HEK293 (cell line): ENCODE results near the gene ARHGEF28.

Experiments used
- ZNF174 ChIP-seq: fragments of 450-650 bp; formaldehyde crosslinking; IDR thresholded peaks from 2 replicates; pipeline ENCODE4 v1.5.0; 2017; ENCODE audit warnings: missing biosample characterization, mild to moderate bottlenecking, missing genetic modification characterization
- ZNF416 ChIP-seq: fragments of 450-650 bp; formaldehyde crosslinking; IDR thresholded peaks from 2 replicates; pipeline ENCODE4 v1.5.1; 2016; ENCODE audit warnings: missing biosample characterization, missing genetic modification characterization
- ZNF423 ChIP-seq: fragments of 450-650 bp; formaldehyde crosslinking; IDR thresholded peaks from 2 replicates; pipeline ENCODE4 v1.5.1; 2016; ENCODE audit warnings: missing biosample characterization, missing genetic modification characterization
- ZNF510 ChIP-seq: fragments of 450-650 bp; formaldehyde crosslinking; IDR thresholded peaks from 2 replicates; pipeline ENCODE4 v1.5.1; 2018; ENCODE audit warnings: mild to moderate bottlenecking, missing genetic modification characterization, missing biosample characterization; ENCODE audit not compliant: insufficient replicate concordance
- TF ChIP-seq, protein P1 (sequence below): fragments of 450-650 bp; formaldehyde crosslinking; IDR thresholded peaks from 2 replicates; pipeline ENCODE4 v1.5.1; 2016; ENCODE audit warnings: missing biosample characterization, missing genetic modification characterization
- TF ChIP-seq, protein P2 (sequence below): fragments of 450-650 bp; formaldehyde crosslinking; IDR thresholded peaks from 2 replicates; pipeline ENCODE4 v1.5.1; 2017; ENCODE audit warnings: missing biosample characterization, missing genetic modification characterization
- TF ChIP-seq, protein P3 (sequence below): fragments of 450-650 bp; formaldehyde crosslinking; IDR thresholded peaks from 2 replicates; pipeline ENCODE4 v1.5.1; 2016; ENCODE audit warnings: missing biosample characterization, missing genetic modification characterization, borderline replicate concordance
- TF ChIP-seq, protein P4 (sequence below): fragments of 450-650 bp; formaldehyde crosslinking; IDR thresholded peaks from 2 replicates; pipeline ENCODE4 v1.5.1; 2016; ENCODE audit warnings: missing biosample characterization, missing genetic modification characterization
- TF ChIP-seq, protein P5 (sequence below): IDR thresholded peaks from 2 replicates; pipeline ENCODE4 v1.6.1; 2011; ENCODE audit warnings: mild to moderate bottlenecking, low read depth, low read length, borderline replicate concordance

DNA sequence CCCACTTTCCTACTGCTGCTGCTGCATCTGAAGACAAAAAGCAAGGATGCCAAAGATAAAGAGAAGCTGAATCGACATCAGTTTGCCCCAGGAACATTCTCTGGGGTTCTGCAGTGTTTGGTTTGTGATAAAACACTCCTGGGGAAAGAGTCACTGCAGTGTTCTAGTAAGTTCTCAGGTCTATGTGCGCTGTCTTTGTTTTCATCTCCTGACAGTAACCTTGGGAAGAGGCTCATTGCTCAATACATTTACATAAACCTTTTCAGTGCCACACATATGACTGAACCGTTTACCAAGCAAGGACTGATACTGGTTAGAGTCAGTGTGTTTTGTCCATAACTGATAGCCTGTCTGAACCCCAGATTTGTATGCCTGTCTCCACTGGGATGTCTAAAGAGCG, 232.1 kb downstream of the ARHGEF28 start:
- TF ChIP-seq ZNF510 (no peak), ZNF174 (tag by site-specific recombination) (no peak), ZNF416 (tag by site-specific recombination) (no peak), ZNF423 (tag by site-specific recombination) (no peak)
- TF ChIP-seq, protein P1, sequence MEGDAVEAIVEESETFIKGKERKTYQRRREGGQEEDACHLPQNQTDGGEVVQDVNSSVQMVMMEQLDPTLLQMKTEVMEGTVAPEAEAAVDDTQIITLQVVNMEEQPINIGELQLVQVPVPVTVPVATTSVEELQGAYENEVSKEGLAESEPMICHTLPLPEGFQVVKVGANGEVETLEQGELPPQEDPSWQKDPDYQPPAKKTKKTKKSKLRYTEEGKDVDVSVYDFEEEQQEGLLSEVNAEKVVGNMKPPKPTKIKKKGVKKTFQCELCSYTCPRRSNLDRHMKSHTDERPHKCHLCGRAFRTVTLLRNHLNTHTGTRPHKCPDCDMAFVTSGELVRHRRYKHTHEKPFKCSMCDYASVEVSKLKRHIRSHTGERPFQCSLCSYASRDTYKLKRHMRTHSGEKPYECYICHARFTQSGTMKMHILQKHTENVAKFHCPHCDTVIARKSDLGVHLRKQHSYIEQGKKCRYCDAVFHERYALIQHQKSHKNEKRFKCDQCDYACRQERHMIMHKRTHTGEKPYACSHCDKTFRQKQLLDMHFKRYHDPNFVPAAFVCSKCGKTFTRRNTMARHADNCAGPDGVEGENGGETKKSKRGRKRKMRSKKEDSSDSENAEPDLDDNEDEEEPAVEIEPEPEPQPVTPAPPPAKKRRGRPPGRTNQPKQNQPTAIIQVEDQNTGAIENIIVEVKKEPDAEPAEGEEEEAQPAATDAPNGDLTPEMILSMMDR (tag by site-specific recombination), result no peak
- TF ChIP-seq, protein P2, sequence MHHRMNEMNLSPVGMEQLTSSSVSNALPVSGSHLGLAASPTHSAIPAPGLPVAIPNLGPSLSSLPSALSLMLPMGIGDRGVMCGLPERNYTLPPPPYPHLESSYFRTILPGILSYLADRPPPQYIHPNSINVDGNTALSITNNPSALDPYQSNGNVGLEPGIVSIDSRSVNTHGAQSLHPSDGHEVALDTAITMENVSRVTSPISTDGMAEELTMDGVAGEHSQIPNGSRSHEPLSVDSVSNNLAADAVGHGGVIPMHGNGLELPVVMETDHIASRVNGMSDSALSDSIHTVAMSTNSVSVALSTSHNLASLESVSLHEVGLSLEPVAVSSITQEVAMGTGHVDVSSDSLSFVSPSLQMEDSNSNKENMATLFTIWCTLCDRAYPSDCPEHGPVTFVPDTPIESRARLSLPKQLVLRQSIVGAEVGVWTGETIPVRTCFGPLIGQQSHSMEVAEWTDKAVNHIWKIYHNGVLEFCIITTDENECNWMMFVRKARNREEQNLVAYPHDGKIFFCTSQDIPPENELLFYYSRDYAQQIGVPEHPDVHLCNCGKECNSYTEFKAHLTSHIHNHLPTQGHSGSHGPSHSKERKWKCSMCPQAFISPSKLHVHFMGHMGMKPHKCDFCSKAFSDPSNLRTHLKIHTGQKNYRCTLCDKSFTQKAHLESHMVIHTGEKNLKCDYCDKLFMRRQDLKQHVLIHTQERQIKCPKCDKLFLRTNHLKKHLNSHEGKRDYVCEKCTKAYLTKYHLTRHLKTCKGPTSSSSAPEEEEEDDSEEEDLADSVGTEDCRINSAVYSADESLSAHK (tag by site-specific recombination), result no peak
- TF ChIP-seq, protein P3, sequence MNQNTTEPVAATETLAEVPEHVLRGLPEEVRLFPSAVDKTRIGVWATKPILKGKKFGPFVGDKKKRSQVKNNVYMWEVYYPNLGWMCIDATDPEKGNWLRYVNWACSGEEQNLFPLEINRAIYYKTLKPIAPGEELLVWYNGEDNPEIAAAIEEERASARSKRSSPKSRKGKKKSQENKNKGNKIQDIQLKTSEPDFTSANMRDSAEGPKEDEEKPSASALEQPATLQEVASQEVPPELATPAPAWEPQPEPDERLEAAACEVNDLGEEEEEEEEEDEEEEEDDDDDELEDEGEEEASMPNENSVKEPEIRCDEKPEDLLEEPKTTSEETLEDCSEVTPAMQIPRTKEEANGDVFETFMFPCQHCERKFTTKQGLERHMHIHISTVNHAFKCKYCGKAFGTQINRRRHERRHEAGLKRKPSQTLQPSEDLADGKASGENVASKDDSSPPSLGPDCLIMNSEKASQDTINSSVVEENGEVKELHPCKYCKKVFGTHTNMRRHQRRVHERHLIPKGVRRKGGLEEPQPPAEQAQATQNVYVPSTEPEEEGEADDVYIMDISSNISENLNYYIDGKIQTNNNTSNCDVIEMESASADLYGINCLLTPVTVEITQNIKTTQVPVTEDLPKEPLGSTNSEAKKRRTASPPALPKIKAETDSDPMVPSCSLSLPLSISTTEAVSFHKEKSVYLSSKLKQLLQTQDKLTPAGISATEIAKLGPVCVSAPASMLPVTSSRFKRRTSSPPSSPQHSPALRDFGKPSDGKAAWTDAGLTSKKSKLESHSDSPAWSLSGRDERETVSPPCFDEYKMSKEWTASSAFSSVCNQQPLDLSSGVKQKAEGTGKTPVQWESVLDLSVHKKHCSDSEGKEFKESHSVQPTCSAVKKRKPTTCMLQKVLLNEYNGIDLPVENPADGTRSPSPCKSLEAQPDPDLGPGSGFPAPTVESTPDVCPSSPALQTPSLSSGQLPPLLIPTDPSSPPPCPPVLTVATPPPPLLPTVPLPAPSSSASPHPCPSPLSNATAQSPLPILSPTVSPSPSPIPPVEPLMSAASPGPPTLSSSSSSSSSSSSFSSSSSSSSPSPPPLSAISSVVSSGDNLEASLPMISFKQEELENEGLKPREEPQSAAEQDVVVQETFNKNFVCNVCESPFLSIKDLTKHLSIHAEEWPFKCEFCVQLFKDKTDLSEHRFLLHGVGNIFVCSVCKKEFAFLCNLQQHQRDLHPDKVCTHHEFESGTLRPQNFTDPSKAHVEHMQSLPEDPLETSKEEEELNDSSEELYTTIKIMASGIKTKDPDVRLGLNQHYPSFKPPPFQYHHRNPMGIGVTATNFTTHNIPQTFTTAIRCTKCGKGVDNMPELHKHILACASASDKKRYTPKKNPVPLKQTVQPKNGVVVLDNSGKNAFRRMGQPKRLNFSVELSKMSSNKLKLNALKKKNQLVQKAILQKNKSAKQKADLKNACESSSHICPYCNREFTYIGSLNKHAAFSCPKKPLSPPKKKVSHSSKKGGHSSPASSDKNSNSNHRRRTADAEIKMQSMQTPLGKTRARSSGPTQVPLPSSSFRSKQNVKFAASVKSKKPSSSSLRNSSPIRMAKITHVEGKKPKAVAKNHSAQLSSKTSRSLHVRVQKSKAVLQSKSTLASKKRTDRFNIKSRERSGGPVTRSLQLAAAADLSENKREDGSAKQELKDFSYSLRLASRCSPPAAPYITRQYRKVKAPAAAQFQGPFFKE, result no peak
- TF ChIP-seq, protein P4, sequence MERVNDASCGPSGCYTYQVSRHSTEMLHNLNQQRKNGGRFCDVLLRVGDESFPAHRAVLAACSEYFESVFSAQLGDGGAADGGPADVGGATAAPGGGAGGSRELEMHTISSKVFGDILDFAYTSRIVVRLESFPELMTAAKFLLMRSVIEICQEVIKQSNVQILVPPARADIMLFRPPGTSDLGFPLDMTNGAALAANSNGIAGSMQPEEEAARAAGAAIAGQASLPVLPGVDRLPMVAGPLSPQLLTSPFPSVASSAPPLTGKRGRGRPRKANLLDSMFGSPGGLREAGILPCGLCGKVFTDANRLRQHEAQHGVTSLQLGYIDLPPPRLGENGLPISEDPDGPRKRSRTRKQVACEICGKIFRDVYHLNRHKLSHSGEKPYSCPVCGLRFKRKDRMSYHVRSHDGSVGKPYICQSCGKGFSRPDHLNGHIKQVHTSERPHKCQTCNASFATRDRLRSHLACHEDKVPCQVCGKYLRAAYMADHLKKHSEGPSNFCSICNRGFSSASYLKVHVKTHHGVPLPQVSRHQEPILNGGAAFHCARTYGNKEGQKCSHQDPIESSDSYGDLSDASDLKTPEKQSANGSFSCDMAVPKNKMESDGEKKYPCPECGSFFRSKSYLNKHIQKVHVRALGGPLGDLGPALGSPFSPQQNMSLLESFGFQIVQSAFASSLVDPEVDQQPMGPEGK (tag by site-specific recombination), result no peak
- TF ChIP-seq, protein P5, sequence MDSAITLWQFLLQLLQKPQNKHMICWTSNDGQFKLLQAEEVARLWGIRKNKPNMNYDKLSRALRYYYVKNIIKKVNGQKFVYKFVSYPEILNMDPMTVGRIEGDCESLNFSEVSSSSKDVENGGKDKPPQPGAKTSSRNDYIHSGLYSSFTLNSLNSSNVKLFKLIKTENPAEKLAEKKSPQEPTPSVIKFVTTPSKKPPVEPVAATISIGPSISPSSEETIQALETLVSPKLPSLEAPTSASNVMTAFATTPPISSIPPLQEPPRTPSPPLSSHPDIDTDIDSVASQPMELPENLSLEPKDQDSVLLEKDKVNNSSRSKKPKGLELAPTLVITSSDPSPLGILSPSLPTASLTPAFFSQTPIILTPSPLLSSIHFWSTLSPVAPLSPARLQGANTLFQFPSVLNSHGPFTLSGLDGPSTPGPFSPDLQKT, result no peak
